ENCODE measurements around the gene PXDN. TPM values are rescaled to one million over a fixed set of nuclear protein-coding genes. Genes with fewer than 3 reads are reported as not detected.

The PXDN gene
- total and polyA plus RNA-seq, 5 donors from 2014 or later: 0.79 TPM; not detected in 4

DNA sequence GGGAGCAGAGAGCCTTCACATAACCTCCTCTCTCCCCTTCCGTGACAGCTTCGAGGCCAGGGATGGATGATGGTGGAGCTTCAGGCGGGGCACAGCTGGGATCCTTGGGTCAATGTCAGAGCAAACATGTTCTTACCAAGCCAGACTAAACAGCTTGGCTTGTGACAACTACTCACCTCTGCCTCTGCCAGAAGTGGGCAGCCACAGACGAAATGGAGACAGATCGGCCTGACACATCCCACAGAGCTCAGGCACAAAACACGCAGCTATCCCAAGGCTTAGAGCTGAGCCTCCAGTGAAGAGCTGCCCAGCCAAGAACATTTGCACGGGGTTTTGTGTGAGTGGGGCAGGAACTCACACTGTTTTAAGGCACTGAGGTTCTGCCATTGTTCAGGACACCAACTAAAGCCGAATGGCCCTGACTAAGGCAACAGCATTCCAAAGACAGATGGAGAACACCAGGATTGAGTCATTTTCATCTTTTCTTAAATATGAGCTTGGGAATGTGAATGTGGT, 12.8 kb downstream of the PXDN start:
- Histone ChIP-seq H3K36me3 (ENCODE audit: control insufficient read depth, insufficient read depth, low read length) (no peaks in the 10 kb centered on the region), H3K4me1 (ENCODE audit: control insufficient read depth, insufficient read depth, low read length, poor library complexity, severe bottlenecking) (no peaks in the 10 kb centered on the region), H3K9me3 (ENCODE audit: control insufficient read depth in 2 of 2, low read length in 2 of 2) (no peaks in the 10 kb centered on the region), H3K4me3 (ENCODE audit: low read depth, low read length) (no peak overlapping the region), H3K27ac (ENCODE audit: insufficient read depth, low read length, poor library complexity, severe bottlenecking) (no peak overlapping the region), H3K27me3 (ENCODE audit: control insufficient read depth, insufficient read depth, low read length) (no peaks in the 10 kb centered on the region)
- Mint-ChIP-seq H3K27me3 (no peaks in the 10 kb centered on the region), H3K27ac (no peak overlapping the region), H3K36me3 (no peaks in the 10 kb centered on the region), H3K4me1 (no peaks in the 10 kb centered on the region), H3K9me3 (peaks cover 0 to 2% (median 0%) of the 10 kb centered on the region in 7 donors), H3K4me3 (no peak overlapping the region)
- no peak for ATAC-seq (ENCODE audit: low read depth in 2 of 2)
- no peak for DNase-seq

DNA sequence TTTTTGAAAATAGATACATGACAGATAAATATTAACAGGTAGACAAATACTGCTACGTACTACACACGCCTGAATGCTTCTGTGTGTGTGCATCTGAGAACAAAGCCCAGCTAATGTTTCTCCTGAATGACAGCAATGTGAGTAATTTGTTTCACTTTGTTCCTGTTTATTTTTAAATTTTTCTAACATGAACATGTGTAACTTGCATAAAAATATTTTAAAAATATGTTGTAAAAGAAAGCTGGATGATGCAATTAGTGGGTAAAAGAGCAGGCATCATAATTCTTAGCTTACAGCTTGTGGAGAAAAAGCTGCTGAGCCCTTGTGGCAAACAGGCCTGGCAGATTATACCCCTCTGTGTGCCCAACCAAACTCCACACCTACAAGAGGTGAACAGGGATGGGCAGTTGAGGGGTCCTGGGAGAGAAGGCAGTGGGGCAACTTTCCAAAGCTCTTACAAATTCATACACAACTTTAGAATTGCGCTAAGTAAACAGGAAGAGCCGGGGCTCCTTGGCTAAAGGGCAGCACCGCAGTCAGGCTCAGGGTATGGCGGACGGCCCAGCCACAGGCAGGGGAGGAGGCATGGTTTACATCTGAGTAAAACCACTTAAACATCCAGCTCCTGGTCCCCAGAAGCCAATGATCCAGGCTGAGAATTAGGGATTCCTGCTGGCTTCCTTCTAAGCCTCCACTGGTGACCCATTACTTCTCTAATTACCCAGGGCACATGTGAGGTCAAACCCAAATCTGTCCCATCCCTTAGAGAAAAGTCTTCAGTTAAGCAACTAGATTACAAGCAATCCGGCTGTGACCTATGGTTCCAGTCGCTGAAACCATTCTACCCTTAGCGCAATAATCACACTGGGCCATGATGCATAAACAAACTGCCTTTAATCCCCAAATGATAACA, 14.0 kb downstream of the PXDN start:
- Mint-ChIP-seq H3K4me3 (no peak overlapping the region), H3K27me3 (no peaks in the 10 kb centered on the region), H3K27ac (no peak overlapping the region), H3K9me3 (peaks cover 0 to 2% (median 0%) of the 10 kb centered on the region in 7 donors), H3K4me1 (no peaks in the 10 kb centered on the region), H3K36me3 (no peaks in the 10 kb centered on the region)
- no peak overlapping the region for H3K4me3 ChIP-seq (ENCODE audit: low read depth, low read length)
- no peak for DNase-seq
- no peak for ATAC-seq (ENCODE audit: low read depth in 2 of 2)
- no peak overlapping the region for H3K27ac ChIP-seq (ENCODE audit: insufficient read depth, low read length, poor library complexity, severe bottlenecking)
- no peaks in the 10 kb centered on the region for H3K9me3 ChIP-seq (ENCODE audit: control insufficient read depth in 2 of 2, low read length in 2 of 2)
- no peaks in the 10 kb centered on the region for H3K36me3 ChIP-seq (ENCODE audit: control insufficient read depth, insufficient read depth, low read length)
- no peaks in the 10 kb centered on the region for H3K4me1 ChIP-seq (ENCODE audit: control insufficient read depth, insufficient read depth, low read length, poor library complexity, severe bottlenecking)
- no peaks in the 10 kb centered on the region for H3K27me3 ChIP-seq (ENCODE audit: control insufficient read depth, insufficient read depth, low read length)

DNA sequence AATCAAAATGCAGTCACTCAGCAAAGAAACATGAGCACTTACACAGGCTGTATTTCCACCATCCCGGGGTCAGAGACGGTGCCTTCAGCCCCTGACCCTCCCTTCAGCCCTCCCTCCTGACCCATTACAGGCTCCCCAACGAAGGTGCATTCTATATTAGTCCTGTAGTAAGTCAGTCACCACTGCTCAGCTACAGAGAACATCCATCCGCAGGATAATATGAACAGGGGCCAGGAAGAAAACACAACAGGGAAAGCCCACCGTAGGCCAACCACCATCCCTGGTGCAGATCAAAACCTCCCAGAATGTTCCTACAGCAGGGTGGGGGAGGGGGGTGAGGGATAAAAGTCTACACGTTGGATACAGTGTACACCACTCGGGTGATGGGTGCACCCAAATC, 15.1 kb downstream of the PXDN start:
- H3K4me1 Mint-ChIP-seq: no peaks in the 10 kb centered on the region
- H3K27ac Mint-ChIP-seq: no peak overlapping the region
- Histone ChIP-seq H3K4me1 (ENCODE audit: control insufficient read depth, insufficient read depth, low read length, poor library complexity, severe bottlenecking) (no peaks in the 10 kb centered on the region), H3K4me3 (ENCODE audit: low read depth, low read length) (no peak overlapping the region), H3K27ac (ENCODE audit: insufficient read depth, low read length, poor library complexity, severe bottlenecking) (no peak overlapping the region), H3K36me3 (ENCODE audit: control insufficient read depth, insufficient read depth, low read length) (no peaks in the 10 kb centered on the region), H3K9me3 (ENCODE audit: control insufficient read depth in 2 of 2, low read length in 2 of 2) (no peaks in the 10 kb centered on the region), H3K27me3 (ENCODE audit: control insufficient read depth, insufficient read depth, low read length) (no peaks in the 10 kb centered on the region)
- no peaks in the 10 kb centered on the region for H3K27me3 Mint-ChIP-seq
- H3K4me3 Mint-ChIP-seq: no peak overlapping the region
- DNase-seq (no peak), ATAC-seq (ENCODE audit: low read depth in 2 of 2) (no peak)
- H3K36me3 Mint-ChIP-seq: no peaks in the 10 kb centered on the region
- H3K9me3 Mint-ChIP-seq: no peaks in the 10 kb centered on the region

DNA sequence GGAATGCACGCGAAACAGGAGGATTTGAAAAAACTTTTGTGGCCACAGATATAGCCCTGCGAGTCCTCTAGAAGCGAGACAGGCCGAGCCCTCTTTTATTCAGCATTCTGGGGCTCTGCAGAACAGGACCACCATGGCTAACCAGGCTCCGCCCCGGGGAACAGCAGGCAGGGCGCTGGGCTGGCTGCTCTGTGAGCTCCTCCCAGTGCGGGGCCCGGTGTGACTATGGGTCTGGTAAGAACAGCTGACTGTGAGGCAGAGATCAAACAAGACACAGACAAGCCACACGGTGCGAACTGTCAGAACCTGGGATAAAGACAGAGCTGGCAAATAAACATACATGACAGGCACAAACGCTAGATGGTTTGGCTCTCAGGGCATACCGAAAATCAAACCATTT, 15.5 kb downstream of the PXDN start:
- no peaks in the 10 kb centered on the region for H3K27me3 Mint-ChIP-seq
- no peaks in the 10 kb centered on the region for H3K4me1 ChIP-seq (ENCODE audit: control insufficient read depth, insufficient read depth, low read length, poor library complexity, severe bottlenecking)
- H3K9me3 Mint-ChIP-seq: no peaks in the 10 kb centered on the region
- no peaks in the 10 kb centered on the region for H3K27me3 ChIP-seq (ENCODE audit: control insufficient read depth, insufficient read depth, low read length)
- H3K4me3 ChIP-seq (ENCODE audit: low read depth, low read length): no peak overlapping the region
- H3K4me1 Mint-ChIP-seq: no peaks in the 10 kb centered on the region
- no peak for ATAC-seq (ENCODE audit: low read depth in 2 of 2)
- no peak for DNase-seq
- no peaks in the 10 kb centered on the region for H3K9me3 ChIP-seq (ENCODE audit: control insufficient read depth in 2 of 2, low read length in 2 of 2)
- no peaks in the 10 kb centered on the region for H3K36me3 ChIP-seq (ENCODE audit: control insufficient read depth, insufficient read depth, low read length)
- H3K27ac ChIP-seq (ENCODE audit: insufficient read depth, low read length, poor library complexity, severe bottlenecking): no peak overlapping the region
- H3K27ac Mint-ChIP-seq: no peak overlapping the region
- H3K4me3 Mint-ChIP-seq: no peak overlapping the region
- no peaks in the 10 kb centered on the region for H3K36me3 Mint-ChIP-seq

DNA sequence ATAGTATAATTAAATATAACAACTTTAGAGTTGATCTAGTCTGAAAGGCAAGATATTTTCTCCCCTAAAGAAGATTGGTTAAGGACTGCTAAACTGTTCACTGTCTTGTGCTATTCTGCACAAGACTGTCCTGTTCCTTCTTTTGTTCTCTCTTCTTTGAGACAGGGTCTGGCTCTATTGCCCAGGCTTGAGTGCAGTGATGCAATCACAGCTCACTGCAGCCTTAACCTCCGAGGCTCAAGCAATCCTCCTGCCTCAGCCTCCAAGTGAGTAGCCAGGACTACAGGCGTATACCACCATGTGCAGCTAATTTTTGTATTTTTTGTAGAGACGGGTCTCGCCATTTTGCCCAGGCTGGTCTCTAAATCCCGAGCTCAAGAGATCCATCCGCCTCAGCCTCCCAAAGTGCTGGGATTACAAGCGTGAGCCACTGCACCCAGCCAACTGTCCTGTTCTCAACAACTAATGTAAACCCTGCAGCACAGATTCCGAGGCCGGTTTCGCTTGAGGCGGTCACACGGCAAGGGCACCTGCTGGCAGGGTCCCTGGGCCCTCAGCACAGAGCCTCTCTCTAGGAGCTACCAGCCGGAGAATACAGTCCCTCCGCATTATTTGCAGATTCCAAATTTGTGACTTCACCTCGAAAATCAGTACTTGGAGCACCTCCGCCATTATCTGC, 16.4 kb downstream of the PXDN start:
- Histone ChIP-seq H3K27me3 (ENCODE audit: control insufficient read depth, insufficient read depth, low read length) (no peaks in the 10 kb centered on the region), H3K4me1 (ENCODE audit: control insufficient read depth, insufficient read depth, low read length, poor library complexity, severe bottlenecking) (no peaks in the 10 kb centered on the region), H3K27ac (ENCODE audit: insufficient read depth, low read length, poor library complexity, severe bottlenecking) (no peak overlapping the region), H3K9me3 (ENCODE audit: control insufficient read depth in 2 of 2, low read length in 2 of 2) (no peaks in the 10 kb centered on the region), H3K4me3 (ENCODE audit: low read depth, low read length) (no peak overlapping the region), H3K36me3 (ENCODE audit: control insufficient read depth, insufficient read depth, low read length) (no peaks in the 10 kb centered on the region)
- H3K27ac Mint-ChIP-seq: no peak overlapping the region
- H3K36me3 Mint-ChIP-seq: no peaks in the 10 kb centered on the region
- H3K9me3 Mint-ChIP-seq: no peaks in the 10 kb centered on the region
- H3K4me3 Mint-ChIP-seq: no peak overlapping the region
- DNase-seq: no peak
- ATAC-seq (ENCODE audit: low read depth in 2 of 2): no peak
- no peaks in the 10 kb centered on the region for H3K27me3 Mint-ChIP-seq
- H3K4me1 Mint-ChIP-seq: no peaks in the 10 kb centered on the region

DNA sequence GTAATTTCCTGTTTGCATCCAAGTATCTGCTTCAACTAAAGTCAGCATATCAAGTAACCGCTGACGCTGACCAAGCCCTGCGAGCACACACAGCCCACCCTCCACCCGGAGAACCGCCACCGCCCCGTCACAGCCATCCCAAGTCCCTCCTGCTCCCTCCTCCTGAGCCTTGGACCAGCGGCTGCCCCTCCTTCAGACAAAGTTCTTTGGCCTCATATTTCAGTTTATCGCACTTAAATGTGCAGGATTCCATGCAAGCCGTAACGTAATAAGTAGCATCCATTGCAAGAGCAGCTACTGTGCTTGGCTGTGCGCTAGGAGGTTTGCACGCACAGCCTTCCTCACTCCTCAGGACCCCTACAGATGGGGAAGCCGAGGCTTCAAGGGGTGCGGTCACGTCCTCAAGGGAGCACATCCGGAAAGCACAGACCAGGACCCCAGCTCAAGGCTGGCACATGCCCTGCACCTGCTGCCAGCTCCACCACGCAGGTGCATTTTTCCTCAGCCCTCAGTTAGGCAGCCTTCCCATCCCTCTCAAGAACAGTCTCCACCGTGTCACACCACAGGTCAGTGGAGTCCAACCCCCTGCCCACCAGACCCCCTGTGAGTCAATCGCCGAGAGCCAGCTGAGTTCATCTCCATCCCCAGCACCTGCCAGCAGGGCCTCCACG, 17.1 kb downstream of the PXDN start:
- no peak overlapping the region for H3K27ac Mint-ChIP-seq
- H3K4me3 Mint-ChIP-seq: no peak overlapping the region
- H3K36me3 Mint-ChIP-seq: no peaks in the 10 kb centered on the region
- ATAC-seq (ENCODE audit: low read depth in 2 of 2) (no peak), DNase-seq (no peak)
- no peaks in the 10 kb centered on the region for H3K9me3 ChIP-seq (ENCODE audit: control insufficient read depth in 2 of 2, low read length in 2 of 2)
- H3K27ac ChIP-seq (ENCODE audit: insufficient read depth, low read length, poor library complexity, severe bottlenecking): no peak overlapping the region
- no peak overlapping the region for H3K4me3 ChIP-seq (ENCODE audit: low read depth, low read length)
- no peaks in the 10 kb centered on the region for H3K27me3 Mint-ChIP-seq
- no peaks in the 10 kb centered on the region for H3K4me1 Mint-ChIP-seq
- no peaks in the 10 kb centered on the region for H3K36me3 ChIP-seq (ENCODE audit: control insufficient read depth, insufficient read depth, low read length)
- H3K27me3 ChIP-seq (ENCODE audit: control insufficient read depth, insufficient read depth, low read length): no peaks in the 10 kb centered on the region
- H3K9me3 Mint-ChIP-seq: no peaks in the 10 kb centered on the region
- H3K4me1 ChIP-seq (ENCODE audit: control insufficient read depth, insufficient read depth, low read length, poor library complexity, severe bottlenecking): no peaks in the 10 kb centered on the region

DNA sequence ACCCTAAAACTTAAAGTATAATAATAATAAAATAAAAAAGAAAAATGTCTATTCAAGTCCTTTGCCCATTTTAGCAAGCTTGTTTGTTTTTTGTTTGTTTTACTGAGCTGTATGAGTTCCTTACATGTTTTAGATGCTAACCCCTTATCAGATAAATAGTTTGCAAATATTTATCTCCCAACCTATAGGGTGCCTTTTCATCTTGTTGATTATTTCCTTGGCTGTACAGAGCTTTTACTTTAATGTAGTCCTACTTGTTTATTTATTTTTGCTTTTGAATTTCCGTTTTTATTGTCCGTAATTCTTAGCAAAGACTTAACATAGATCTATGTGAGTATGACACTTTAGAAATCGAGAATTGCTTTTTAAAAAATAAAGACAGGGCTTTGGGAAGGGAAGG, 17.8 kb downstream of the PXDN start:
- ATAC-seq (ENCODE audit: low read depth in 2 of 2): no peak
- no peaks in the 10 kb centered on the region for H3K4me1 Mint-ChIP-seq
- H3K4me3 ChIP-seq (ENCODE audit: low read depth, low read length): no peak overlapping the region

More for the DNA sequence above, 17.8 kb downstream of the PXDN start:
- Histone ChIP-seq H3K4me1 (ENCODE audit: control insufficient read depth, insufficient read depth, low read length, poor library complexity, severe bottlenecking) (no peaks in the 10 kb centered on the region), H3K36me3 (ENCODE audit: control insufficient read depth, insufficient read depth, low read length) (no peaks in the 10 kb centered on the region), H3K27me3 (ENCODE audit: control insufficient read depth, insufficient read depth, low read length) (no peaks in the 10 kb centered on the region), H3K9me3 (ENCODE audit: control insufficient read depth in 2 of 2, low read length in 2 of 2) (no peaks in the 10 kb centered on the region), H3K27ac (ENCODE audit: insufficient read depth, low read length, poor library complexity, severe bottlenecking) (no peak overlapping the region)
- DNase-seq: no peak
- Mint-ChIP-seq H3K36me3 (no peaks in the 10 kb centered on the region), H3K27me3 (no peaks in the 10 kb centered on the region), H3K27ac (no peak overlapping the region), H3K4me3 (no peak overlapping the region), H3K9me3 (no peaks in the 10 kb centered on the region)
